ENCODE results near the gene C13orf46. TPM values are rescaled to one million over a fixed set of nuclear protein-coding genes. Genes with fewer than 3 reads are reported as not detected.

Gene C13orf46
- total RNA-seq, 1 experiment from 2014 or later, result not detected

DNA sequence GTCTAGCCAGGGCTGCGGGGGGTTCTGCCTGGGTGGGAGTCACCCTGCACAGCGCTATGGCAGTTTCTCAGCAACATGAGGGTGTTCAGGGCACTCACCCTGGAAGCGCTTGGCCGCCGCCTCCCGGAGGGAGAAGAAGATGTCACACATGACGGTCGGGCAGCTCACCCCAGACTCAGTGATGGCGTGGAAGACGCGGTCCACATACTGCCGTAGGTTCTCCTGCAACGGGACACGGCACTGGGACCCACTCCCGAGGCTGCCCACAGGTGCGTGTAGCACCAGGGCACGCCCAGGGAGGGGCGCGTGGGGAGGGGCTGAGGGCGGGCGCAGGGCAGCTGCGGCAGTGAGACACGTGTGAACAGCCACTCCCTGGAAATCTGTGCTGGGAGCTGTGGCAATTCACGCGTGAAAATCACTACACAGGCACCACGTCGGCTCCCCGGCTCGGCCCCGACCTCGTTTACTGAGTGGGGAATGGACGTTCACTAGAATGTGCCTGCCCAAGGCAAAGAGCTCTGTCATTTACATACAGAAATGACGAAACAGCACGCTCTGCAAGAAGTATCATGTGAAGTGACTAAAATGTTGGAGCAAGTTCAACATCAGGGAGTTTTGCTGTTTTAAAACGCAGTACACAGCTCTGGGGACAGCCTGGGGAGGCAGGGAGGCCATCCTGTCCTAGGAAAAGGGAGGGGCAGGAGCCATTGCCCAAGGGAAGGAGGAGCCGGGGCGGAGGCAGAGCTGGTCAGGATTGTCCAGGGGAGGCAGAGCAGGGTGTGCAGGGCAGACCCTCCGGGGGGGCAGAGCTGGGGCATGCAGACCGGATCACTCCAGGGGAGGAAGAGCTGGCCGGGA is 41.5 kb upstream of the C13orf46 start:
- Histone ChIP-seq H3K4me3 (ENCODE audit: low read depth, low read length) (no peak overlapping the region), H3K4me1 (no peaks in the 10 kb centered on the region), H3K27me3 (replicated peaks; ENCODE audit: control insufficient read depth, insufficient read depth, low read length) (no peaks in the 10 kb centered on the region), H3K9me3 (no peaks in the 10 kb centered on the region), H3K36me3 (ENCODE audit: control insufficient read depth, insufficient read depth, low read length) (no peaks in the 10 kb centered on the region)
- TF ChIP-seq, protein P1, sequence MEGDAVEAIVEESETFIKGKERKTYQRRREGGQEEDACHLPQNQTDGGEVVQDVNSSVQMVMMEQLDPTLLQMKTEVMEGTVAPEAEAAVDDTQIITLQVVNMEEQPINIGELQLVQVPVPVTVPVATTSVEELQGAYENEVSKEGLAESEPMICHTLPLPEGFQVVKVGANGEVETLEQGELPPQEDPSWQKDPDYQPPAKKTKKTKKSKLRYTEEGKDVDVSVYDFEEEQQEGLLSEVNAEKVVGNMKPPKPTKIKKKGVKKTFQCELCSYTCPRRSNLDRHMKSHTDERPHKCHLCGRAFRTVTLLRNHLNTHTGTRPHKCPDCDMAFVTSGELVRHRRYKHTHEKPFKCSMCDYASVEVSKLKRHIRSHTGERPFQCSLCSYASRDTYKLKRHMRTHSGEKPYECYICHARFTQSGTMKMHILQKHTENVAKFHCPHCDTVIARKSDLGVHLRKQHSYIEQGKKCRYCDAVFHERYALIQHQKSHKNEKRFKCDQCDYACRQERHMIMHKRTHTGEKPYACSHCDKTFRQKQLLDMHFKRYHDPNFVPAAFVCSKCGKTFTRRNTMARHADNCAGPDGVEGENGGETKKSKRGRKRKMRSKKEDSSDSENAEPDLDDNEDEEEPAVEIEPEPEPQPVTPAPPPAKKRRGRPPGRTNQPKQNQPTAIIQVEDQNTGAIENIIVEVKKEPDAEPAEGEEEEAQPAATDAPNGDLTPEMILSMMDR (IDR thresholded peaks at IDR 0.05; ENCODE audit: insufficient read depth in 1 of 2, low read depth in 1 of 2, low read length in 1 of 2, severe bottlenecking in 1 of 2, unreplicated experiment in 1 of 2), result no peak
- CTCF ChIA-PET, result no interaction called here
- intact Hi-C loops (cut with micrococcal nuclease; ENCODE audit: unreplicated experiment), result no loop called here
- Mint-ChIP-seq H3K36me3 (ENCODE audit: insufficient read depth, unreplicated experiment) (no peaks in the 10 kb centered on the region), H3K27me3 (ENCODE audit: insufficient read depth, unreplicated experiment) (no peaks in the 10 kb centered on the region), H3K4me3 (ENCODE audit: unreplicated experiment) (no peak overlapping the region), H3K4me1 (ENCODE audit: low read depth, unreplicated experiment) (no peaks in the 10 kb centered on the region), H3K27ac (ENCODE audit: unreplicated experiment) (no peak overlapping the region), H3K9me3 (ENCODE audit: unreplicated experiment) (no peaks in the 10 kb centered on the region)
- POLR2A ChIA-PET, result no interaction called here
- no peak for DNase-seq
- BruUV-seq (replicated peaks), result no TSS peak

DNA sequence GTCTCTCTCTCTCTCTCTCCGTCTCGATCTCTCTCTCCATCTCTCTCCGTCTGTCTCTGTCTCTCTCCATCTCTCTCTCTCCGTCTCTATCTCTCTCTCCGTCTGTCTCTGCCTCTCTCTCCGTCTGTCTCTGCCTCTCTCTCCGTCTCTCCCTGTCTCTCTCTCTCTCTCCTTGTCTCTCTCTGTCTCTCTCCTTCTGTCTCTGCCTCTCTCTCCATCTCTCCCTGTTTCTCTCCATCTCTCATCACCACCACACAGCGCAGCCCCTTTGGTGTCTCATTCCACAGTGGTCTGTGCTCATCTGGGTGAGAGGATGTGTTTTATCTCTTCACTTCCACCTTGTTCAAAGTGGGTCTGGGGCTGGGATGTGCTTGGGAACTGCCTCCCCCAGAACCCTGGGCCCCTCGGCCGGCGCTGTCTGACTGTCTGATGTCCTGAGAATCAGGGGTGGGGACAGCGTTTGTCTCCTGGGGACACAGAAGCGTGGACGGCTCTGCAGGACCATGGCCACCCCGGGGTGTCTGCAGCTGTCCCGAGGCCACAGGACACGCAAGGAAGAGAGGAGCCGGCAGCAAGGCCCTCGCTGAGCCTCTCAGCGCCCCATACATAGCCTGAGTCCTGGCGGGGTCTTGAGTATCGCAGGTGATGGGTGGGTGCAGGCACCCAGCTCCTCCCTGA is 40.2 kb upstream of the C13orf46 start:
- intact Hi-C loops (cut with micrococcal nuclease; ENCODE audit: unreplicated experiment), result no loop called here
- Mint-ChIP-seq H3K36me3 (ENCODE audit: insufficient read depth, unreplicated experiment) (no peaks in the 10 kb centered on the region), H3K4me1 (ENCODE audit: low read depth, unreplicated experiment) (no peaks in the 10 kb centered on the region), H3K27ac (ENCODE audit: unreplicated experiment) (no peak overlapping the region), H3K27me3 (ENCODE audit: insufficient read depth, unreplicated experiment) (no peaks in the 10 kb centered on the region), H3K9me3 (ENCODE audit: unreplicated experiment) (no peaks in the 10 kb centered on the region), H3K4me3 (ENCODE audit: unreplicated experiment) (no peak overlapping the region)
- no peaks in the 10 kb centered on the region for H3K27me3 ChIP-seq (replicated peaks; ENCODE audit: control insufficient read depth, insufficient read depth, low read length)
- no peak overlapping the region for H3K4me3 ChIP-seq (ENCODE audit: low read depth, low read length)
- H3K9me3 ChIP-seq, result no peaks in the 10 kb centered on the region
- TF ChIP-seq, protein P1 (IDR thresholded peaks at IDR 0.05; ENCODE audit: insufficient read depth in 1 of 2, low read depth in 1 of 2, low read length in 1 of 2, severe bottlenecking in 1 of 2, unreplicated experiment in 1 of 2), result no peak
- no TSS peak for BruUV-seq (replicated peaks)
- ChIA-PET POLR2A (no interaction called here), CTCF (no interaction called here)
- H3K4me1 ChIP-seq, result no peaks in the 10 kb centered on the region
- no peaks in the 10 kb centered on the region for H3K36me3 ChIP-seq (ENCODE audit: control insufficient read depth, insufficient read depth, low read length)
- DNase-seq, result no peak

DNA sequence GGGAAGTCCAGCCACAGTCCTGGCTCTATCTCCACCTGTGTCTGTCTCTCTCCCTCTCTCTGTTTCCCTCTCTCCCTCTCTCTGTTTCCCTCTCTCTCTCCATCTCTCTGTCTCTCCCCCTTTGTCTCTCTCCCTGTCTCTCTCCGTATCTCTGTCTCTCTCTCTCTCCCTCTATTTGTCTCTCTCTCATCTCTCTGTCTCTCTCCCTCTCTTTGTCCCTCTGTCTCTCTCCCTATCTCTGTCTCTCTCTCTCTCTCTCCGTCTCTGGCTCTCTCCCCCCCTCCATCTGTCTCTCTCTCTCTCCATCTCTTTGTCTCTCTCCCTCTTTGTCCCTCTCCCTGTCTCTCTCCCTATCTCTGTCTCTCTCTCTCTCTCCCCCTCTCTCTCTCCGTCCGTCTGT is 39.5 kb upstream of the C13orf46 start:
- intact Hi-C loops (cut with micrococcal nuclease; ENCODE audit: unreplicated experiment), result no loop called here
- no peaks in the 10 kb centered on the region for H3K9me3 ChIP-seq
- ChIA-PET POLR2A (no interaction called here), CTCF (no interaction called here)
- Mint-ChIP-seq H3K27ac (ENCODE audit: unreplicated experiment) (no peak overlapping the region), H3K9me3 (ENCODE audit: unreplicated experiment) (no peaks in the 10 kb centered on the region), H3K4me3 (ENCODE audit: unreplicated experiment) (no peak overlapping the region), H3K27me3 (ENCODE audit: insufficient read depth, unreplicated experiment) (no peaks in the 10 kb centered on the region), H3K4me1 (ENCODE audit: low read depth, unreplicated experiment) (no peaks in the 10 kb centered on the region), H3K36me3 (ENCODE audit: insufficient read depth, unreplicated experiment) (no peaks in the 10 kb centered on the region)
- BruUV-seq (replicated peaks), result no TSS peak
- DNase-seq, result no peak
- no peak overlapping the region for H3K4me3 ChIP-seq (ENCODE audit: low read depth, low read length)
- TF ChIP-seq, protein P1 (IDR thresholded peaks at IDR 0.05; ENCODE audit: insufficient read depth in 1 of 2, low read depth in 1 of 2, low read length in 1 of 2, severe bottlenecking in 1 of 2, unreplicated experiment in 1 of 2), result no peak
- H3K27me3 ChIP-seq (replicated peaks; ENCODE audit: control insufficient read depth, insufficient read depth, low read length), result no peaks in the 10 kb centered on the region
- H3K4me1 ChIP-seq, result no peaks in the 10 kb centered on the region
- H3K36me3 ChIP-seq (ENCODE audit: control insufficient read depth, insufficient read depth, low read length), result no peaks in the 10 kb centered on the region
